ENCODE data around the gene DNAJC8.

- TF ChIP-seq CTCF (IDR thresholded peaks at IDR 0.05) (no peak), PBX3 (IDR thresholded peaks at IDR 0.05) (no peak), RAD21 (IDR thresholded peaks at IDR 0.05; ENCODE audit: low read length) (no peak), FOXJ3 (CRISPR knock-in tag; IDR thresholded peaks at IDR 0.05) (no peak), JUND (IDR thresholded peaks at IDR 0.05) (no peak), SMC3 (IDR thresholded peaks at IDR 0.05; ENCODE audit: low read depth, low read length) (no peak), RCOR1 (IDR thresholded peaks at IDR 0.05; ENCODE audit: low read length) (no peak), REST (IDR thresholded peaks at IDR 0.05; ENCODE audit: low read depth, low read length) (no peak), TAF1 (IDR thresholded peaks at IDR 0.05; ENCODE audit: borderline replicate concordance, low read depth, low read length) (no peak), POLR2AphosphoS5 (IDR thresholded peaks at IDR 0.05; ENCODE audit: low read depth, low read length) (no peak), FOSL2 (IDR thresholded peaks at IDR 0.05; ENCODE audit: borderline replicate concordance, low read depth) (no peak), CHD2 (IDR thresholded peaks at IDR 0.05; ENCODE audit: low read length, partially characterized antibody) (no peak)
Observed at GRCh38 chr1:28240024-28240423, 7.2 kb upstream of the DNAJC8 start.
